Measurements from ENCODE around the gene SPRYD3.

- no peak for TF ChIP-seq PBX3 (CRISPR knock-in tag; IDR thresholded peaks at IDR 0.05)
- TF ChIP-seq ZNF362 (tag by site-specific recombination; IDR thresholded peaks at IDR 0.05) = no peak
- no peak for TF ChIP-seq CTCF (tag by site-specific recombination; IDR thresholded peaks at IDR 0.05)
- TF ChIP-seq ZNF610 (tag by site-specific recombination; IDR thresholded peaks at IDR 0.05; ENCODE audit: borderline replicate concordance) = 0 out of 2 replicates have a peak, but pooled peaks have one; percentile 56
- peak; percentile 57; the same call in 1 of the 2 replicates for TF ChIP-seq ZNF639 (tag by site-specific recombination; IDR thresholded peaks at IDR 0.05)
These were observed 29.4 kb downstream of the SPRYD3 start, which contains the start of gene TNS2 for GRCh38 chr12:53049571-53050318.
